Testis (tissue), 3 donors: ENCODE results near the gene PRRG1. TPM values are rescaled to one million over a fixed set of nuclear protein-coding genes. Genes with fewer than 3 reads are reported as not detected.

Experiments
- DNase-seq: peaks from one replicate; pipeline ENCODE4 v3.0.0-alpha.2; 2019
- H3K27ac ChIP-seq, 2 donors: fragments of 200-600 bp; sonication (generic); one replicate each; pipeline ENCODE4 v1.5.1; 2019
- H3K27me3 ChIP-seq: fragments of 200-600 bp; sonication (generic); one replicate; pipeline ENCODE4 v1.5.1; 2019
- H3K36me3 ChIP-seq: fragments of 200-600 bp; sonication (generic); one replicate; pipeline ENCODE4 v1.5.1; 2017; ENCODE audit warnings: low read depth; ENCODE audit errors: missing control alignments
- H3K4me1 ChIP-seq: fragments of 200-600 bp; sonication (generic); one replicate; pipeline ENCODE4 v1.5.1; 2019
- H3K4me3 ChIP-seq, 2 donors: fragments of 200-600 bp; sonication (generic); one replicate each; pipeline ENCODE4 v1.5.1; 2017 to 2019
- H3K9me3 ChIP-seq: fragments of 200-600 bp; sonication (generic); one replicate; pipeline ENCODE4 v1.5.1; 2017
- POLR2A ChIP-seq: fragments of 450-650 bp; IDR thresholded peaks from one replicate; pipeline ENCODE4 v1.6.1; 2017; ENCODE audit warnings: antibody characterized with exemption, mild to moderate bottlenecking, moderate library complexity
- WGBS, 2 donors: methylation state at CpG; one replicate each; pipeline ENCODE4 v1.1.5; 2018; 5-methylcytosine and 5-hydroxymethylcytosine counted together
- intact Hi-C: fragments of 100-400 bp; cut with DNase I; formaldehyde crosslinking; loops from one replicate; pipeline ENCODE4 v1.15.1; 2023; ENCODE audit warnings: low total_unique reads
- polyA plus RNA-seq: library from polyadenylated mRNA; stranded (reverse); fragments of 350-450 nt; fragmentation: Illumina TruSeq; extraction: RNeasy Lipid Tissue Mini Kit (QIAGEN cat#74804); gene quantifications from one replicate; pipeline ENCODE4 v1.2.3, GENCODE V29; 2014; ENCODE audit warnings: low read depth, low replicate concordance; ENCODE audit not compliant: insufficient read depth
- total RNA-seq, 2 donors: library from RNA; depleted of rRNA; stranded (reverse); fragments of >200 nt; gene quantifications; one replicate each; pipeline ENCODE4 v1.2.3, GENCODE V29; 2016
- TF ChIP-seq, protein P1 (sequence below), 3 experiments: fragments of 450-650 bp in 2 of 3; fragments of 200-600 bp in 1 of 3; sonication (generic) in 1 of 3; IDR thresholded peaks; one replicate each; pipeline ENCODE4 v1.5.1; 2016 to 2019; ENCODE audit warnings: antibody characterized with exemption in 3 of 3, mild to moderate bottlenecking in 2 of 3, moderate library complexity in 1 of 3

The PRRG1 gene
- total and polyA plus RNA-seq, 3 donors from 2014 or later, result 3.1 to 4.9 (median 3.3) TPM

- Histone ChIP-seq H3K4me1 (no peaks in the 10 kb centered on the region), H3K36me3 (no peaks in the 10 kb centered on the region), H3K9me3 (no peaks in the 10 kb centered on the region), H3K27ac (no peak overlapping the region), H3K27me3 (no peaks in the 10 kb centered on the region), H3K4me3 (no peak overlapping the region)
- WGBS, 2 donors, result 92 to 95% methylated on average over 4 of the region's 4 CpGs
- no peak for DNase-seq
- TF ChIP-seq POLR2A, result no peak
- TF ChIP-seq, protein P1, sequence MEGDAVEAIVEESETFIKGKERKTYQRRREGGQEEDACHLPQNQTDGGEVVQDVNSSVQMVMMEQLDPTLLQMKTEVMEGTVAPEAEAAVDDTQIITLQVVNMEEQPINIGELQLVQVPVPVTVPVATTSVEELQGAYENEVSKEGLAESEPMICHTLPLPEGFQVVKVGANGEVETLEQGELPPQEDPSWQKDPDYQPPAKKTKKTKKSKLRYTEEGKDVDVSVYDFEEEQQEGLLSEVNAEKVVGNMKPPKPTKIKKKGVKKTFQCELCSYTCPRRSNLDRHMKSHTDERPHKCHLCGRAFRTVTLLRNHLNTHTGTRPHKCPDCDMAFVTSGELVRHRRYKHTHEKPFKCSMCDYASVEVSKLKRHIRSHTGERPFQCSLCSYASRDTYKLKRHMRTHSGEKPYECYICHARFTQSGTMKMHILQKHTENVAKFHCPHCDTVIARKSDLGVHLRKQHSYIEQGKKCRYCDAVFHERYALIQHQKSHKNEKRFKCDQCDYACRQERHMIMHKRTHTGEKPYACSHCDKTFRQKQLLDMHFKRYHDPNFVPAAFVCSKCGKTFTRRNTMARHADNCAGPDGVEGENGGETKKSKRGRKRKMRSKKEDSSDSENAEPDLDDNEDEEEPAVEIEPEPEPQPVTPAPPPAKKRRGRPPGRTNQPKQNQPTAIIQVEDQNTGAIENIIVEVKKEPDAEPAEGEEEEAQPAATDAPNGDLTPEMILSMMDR (IDR thresholded peaks at IDR 0.05), result no peak
- intact Hi-C loops, result no loop called here
Measured at GRCh38 chrX:37407736-37408135, 58.6 kb downstream of the PRRG1 start.

- no peak overlapping the region for H3K27ac ChIP-seq
- intact Hi-C loops, result no loop called here
- no peaks in the 10 kb centered on the region for H3K4me1 ChIP-seq
- TF ChIP-seq, protein P1 (IDR thresholded peaks at IDR 0.05), result no peak
- no peak for TF ChIP-seq POLR2A
- no peak overlapping the region for H3K4me3 ChIP-seq
- no peaks in the 10 kb centered on the region for H3K27me3 ChIP-seq
- no peak for DNase-seq
- no peaks in the 10 kb centered on the region for H3K9me3 ChIP-seq
- no peaks in the 10 kb centered on the region for H3K36me3 ChIP-seq
- WGBS, 2 donors, result 61 to 85% methylated on average over 2 of the region's 2 CpGs
Measured at GRCh38 chrX:37409278-37409677, 60.1 kb downstream of the PRRG1 start.

DNA sequence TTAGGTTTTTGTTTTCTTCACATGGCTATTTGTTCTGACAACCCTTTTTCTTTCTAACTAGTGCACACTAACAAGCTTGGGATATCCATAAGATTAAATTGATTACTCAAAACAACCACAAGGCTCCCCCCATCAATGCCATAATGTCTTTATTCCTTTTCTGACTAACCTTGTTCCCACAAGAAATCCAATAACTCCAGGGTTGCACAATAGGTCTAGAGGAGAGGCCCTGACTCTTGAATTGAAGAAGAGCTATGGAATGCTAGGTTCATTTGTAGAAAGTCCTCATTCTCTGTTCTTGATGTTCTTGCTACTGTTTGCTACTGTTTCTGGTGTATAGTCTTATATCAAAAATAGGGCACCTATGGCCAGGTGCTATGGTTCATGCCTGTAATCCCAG lies 71.0 kb downstream of the PRRG1 start:
- intact Hi-C loops, result no loop called here
- Histone ChIP-seq H3K36me3 (no peaks in the 10 kb centered on the region), H3K9me3 (no peaks in the 10 kb centered on the region), H3K4me3 (no peak overlapping the region), H3K27ac (no peak overlapping the region), H3K27me3 (no peaks in the 10 kb centered on the region), H3K4me1 (no peaks in the 10 kb centered on the region)
- TF ChIP-seq POLR2A, result no peak
- TF ChIP-seq, protein P1 (IDR thresholded peaks at IDR 0.05), result no peak
- DNase-seq, result no peak

DNA sequence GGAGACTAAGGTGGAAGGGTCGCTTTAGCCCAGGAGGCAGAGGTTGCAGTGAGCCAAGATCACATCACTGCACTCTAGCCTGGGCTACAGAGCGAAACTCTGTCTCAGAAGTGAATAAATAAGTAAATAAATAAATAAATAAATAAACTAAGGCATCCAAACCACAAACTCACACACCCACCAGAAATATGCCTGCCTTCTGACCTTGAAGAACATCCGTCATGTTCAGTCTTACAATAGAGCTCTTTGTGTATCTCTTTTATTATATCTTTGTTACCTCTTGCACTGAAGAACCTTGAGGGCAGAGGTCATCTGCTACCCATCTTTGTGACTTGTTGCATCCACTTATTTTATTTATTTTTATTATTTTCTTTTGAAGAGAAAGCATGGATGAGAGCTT lies 71.6 kb downstream of the PRRG1 start:
- no peak for DNase-seq
- no peak overlapping the region for H3K4me3 ChIP-seq
- WGBS, 2 donors, result 87 to 88% methylated on average over 3 of the region's 3 CpGs
- H3K36me3 ChIP-seq, result no peaks in the 10 kb centered on the region
- no peaks in the 10 kb centered on the region for H3K27me3 ChIP-seq
- H3K4me1 ChIP-seq, result no peaks in the 10 kb centered on the region
- intact Hi-C loops, result no loop called here
- TF ChIP-seq, protein P1 (IDR thresholded peaks at IDR 0.05), result no peak
- H3K9me3 ChIP-seq, result no peaks in the 10 kb centered on the region
- H3K27ac ChIP-seq, result no peak overlapping the region

GRCh38 chrX:37424000-37424429 lies 74.9 kb downstream of the PRRG1 start:
- Histone ChIP-seq H3K36me3 (no peaks in the 10 kb centered on the region), H3K4me1 (no peaks in the 10 kb centered on the region), H3K27me3 (no peaks in the 10 kb centered on the region), H3K27ac (no peak overlapping the region), H3K9me3 (no peaks in the 10 kb centered on the region), H3K4me3 (no peak overlapping the region)
- no peak for TF ChIP-seq POLR2A
- TF ChIP-seq, protein P1 (IDR thresholded peaks at IDR 0.05), result no peak
- no peak for DNase-seq
- intact Hi-C loops, result no loop called here
